ENCODE results near the gene NEK7.
"Not testable (repeated sequence)": the region's sequence is repeated elsewhere in the genome, so short reads cannot be mapped to it uniquely, and the experiment has no call there.

Gene NEK7

DNA sequence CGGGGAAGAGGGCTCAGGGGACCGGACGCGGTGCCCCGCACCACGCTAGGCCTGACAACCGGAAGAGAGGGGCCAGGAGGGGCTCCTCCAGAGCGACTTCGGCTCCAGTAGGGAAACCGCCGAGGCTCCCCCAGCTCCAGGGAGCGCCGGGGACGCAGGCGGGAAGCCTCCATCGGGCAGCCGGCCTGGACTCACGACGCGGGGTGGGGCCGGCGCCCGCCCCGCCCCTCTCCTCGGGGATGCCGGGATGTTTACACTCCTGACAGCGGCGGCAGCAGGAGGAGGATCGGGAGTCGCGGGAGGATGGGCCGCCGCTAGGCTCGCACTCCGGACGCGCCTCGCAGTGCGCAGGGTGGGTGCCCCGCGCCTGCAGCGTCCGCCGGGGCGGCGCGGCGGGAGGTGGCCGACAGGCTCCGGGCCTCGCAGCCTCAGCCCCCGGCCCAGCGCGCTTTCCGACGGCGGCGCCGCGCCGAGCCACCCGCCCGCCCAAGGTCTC is at the start of gene NEK7:
TSS of gene NEK7 (plus strand) at position 254 of the 496 bp plus-strand sequence. CDS start 75,583 bp downstream, outside the sequence.
- DNase-seq (ENCODE audit: low read depth in 2 of 2): peak in 1 of 2 donors; percentile 31

DNA sequence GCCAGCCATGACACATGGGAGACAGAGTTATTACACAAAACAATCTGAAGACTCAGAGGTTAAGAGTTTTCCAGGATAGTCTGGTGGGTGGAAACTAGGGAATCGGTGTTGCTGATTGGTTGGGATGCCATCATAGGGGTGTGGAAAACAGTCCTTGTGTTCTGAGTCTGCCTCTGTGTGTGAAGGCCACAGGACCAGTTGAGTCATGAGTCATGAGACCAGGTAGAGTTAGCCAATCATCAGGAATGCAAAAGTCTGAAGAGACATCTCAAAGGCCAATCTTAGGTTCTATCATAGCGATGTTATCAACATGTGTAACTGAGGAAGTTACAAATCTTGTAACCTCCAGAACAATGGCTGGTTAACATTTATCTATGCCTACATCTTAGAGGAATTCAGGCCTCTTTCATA is 49.7 kb upstream of the NEK7 start:
- no peak for DNase-seq (ENCODE audit: low read depth in 2 of 2)

DNA sequence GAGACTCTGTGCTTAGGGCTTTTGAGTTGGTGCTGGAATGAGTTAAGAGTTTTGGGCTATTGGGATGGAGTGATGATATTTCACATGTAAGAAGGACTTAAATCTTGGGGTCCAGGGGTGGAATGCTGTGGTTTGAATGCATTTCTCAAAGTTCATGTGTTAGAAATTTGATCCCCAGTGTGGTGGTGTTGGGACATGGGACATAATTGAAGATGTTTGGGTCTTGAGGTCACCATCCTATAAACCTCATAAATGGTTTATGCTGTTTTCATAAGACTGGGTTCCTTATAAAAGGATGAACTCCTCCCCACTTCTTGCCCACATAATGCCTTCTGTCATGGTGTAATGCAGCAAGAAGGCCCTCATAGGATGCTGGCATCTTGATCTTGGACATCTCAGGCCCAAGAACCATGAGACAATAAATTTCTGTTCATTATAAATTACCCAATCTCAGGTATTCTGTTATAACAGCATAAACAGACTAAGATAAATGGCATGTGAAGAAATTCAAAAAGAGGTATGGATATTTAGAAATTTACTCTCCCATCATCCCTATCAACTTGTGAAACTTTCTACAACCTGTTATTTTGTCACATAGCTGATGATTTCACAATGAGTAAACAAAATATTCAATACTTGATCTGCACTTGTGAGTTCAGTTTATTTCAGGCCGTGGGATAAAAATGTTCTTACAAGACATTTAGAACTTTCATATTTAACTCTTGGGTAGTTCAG is 48.0 kb upstream of the NEK7 start:
- no peak for DNase-seq (ENCODE audit: low read depth in 2 of 2)

DNA sequence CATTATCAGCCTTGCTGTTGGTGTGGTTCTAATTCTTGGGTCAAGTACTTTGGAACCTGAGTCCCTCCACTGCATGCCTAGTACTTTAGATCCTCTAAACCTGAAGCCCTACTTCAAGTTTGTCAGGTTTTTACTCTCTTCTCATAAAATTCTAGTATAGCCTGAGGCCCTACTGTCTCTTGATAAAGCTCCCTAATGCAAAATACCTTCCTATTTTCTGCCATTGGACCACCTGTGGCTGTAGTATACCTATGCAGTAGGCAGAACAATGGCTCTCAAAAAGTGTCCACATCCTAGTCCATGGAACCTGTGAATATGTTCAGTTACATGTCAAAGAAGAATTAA is 47.5 kb upstream of the NEK7 start:
- no peak for DNase-seq (ENCODE audit: low read depth in 2 of 2)

DNA sequence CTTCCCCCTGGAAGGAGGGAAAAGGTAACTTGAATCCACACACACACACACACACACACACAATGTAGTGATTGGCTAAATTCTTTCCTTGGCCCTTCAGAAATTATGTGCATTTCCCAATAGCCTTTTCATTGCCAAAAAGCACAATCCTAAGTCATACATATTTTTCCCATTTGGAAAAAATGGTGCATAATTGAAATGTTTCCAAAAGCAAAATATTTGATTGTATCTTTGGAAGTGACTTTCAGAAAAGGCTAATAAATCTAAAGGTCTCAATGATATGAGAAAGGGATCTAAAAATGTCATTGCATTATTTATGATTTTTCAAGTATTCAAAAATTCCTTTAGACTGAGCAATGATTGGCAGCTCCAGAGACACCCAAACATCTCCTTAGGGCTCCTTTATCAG is 43.5 kb upstream of the NEK7 start:
- DNase-seq (ENCODE audit: low read depth in 2 of 2): no peak

DNA sequence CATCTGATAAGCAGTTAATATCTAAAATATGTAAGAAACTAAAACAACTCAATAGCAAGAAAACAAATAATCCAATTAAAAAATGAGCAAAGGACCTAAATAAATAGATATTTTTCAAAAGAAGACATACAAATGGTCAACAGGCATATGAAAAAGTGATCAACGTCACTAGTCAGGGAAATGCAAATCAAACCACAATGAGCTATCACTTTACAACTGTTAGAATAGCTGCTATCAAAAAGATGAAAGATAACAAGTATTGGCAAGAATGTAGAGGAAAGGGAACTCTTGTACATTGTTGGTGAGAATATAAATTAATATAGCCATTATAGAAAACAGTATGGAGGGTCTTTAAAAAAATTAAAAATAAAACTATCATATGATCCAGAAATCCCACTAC is 40.7 kb upstream of the NEK7 start:
- no peak for DNase-seq (ENCODE audit: low read depth in 2 of 2)

DNA sequence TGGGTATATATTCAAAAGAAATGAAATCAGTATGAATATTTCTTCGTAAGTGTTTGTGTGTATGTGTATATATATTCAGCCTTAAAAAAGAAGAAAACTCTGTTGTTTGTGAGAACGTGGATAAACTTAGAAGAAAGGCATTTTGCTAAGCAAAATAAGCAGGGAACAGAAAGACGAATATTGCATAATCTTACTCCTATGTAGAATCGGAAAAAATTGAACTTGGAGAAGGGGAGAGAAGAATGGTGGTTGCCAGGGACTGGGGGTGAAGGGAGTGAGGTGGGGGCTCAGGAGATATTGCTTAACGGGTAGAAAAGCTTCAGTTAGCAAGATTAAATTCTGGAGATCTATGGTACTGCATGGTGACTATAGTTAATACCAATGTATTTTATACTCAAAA is 40.3 kb upstream of the NEK7 start:
- no peak for DNase-seq (ENCODE audit: low read depth in 2 of 2)

DNA sequence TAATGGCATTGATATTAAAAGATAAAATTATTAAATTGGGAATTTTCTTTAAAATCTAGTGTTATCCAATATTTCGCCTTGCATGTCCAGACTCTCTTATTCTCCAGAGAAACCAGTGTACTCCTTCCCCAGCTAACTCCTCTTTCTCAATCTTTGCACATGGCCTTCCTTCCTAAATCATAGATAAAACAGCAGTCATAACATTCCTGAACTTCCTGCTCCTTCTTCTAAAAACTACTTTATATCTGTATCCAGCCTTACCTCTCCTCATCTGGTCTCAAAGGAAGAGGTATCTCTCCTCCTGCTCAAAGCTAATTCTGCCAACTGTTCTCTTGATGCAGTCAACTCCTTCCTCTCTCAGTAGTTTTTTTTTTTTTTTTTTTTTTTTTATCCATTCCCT is 39.5 kb upstream of the NEK7 start:
- DNase-seq (ENCODE audit: low read depth in 2 of 2): no peak

DNA sequence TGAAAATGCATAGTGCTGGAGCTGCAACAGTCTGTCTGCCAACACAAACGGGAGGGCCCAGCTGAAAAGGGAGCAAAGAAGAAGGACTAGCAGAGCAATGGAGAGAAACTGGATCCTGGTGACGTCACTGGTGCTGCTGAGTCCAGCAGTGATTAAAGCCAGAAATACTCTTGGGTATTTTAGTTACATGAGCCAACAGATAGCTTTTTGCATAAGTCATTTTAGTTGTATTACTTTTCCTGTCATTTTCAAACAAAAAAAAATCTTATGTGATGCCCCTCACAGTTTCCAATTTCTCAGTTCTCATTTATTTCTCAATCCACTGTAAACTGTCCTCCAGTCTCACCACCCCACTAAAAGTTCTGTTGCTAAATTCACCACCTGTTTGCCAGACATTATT is 38.7 kb upstream of the NEK7 start:
- no peak for DNase-seq (ENCODE audit: low read depth in 2 of 2)

DNA sequence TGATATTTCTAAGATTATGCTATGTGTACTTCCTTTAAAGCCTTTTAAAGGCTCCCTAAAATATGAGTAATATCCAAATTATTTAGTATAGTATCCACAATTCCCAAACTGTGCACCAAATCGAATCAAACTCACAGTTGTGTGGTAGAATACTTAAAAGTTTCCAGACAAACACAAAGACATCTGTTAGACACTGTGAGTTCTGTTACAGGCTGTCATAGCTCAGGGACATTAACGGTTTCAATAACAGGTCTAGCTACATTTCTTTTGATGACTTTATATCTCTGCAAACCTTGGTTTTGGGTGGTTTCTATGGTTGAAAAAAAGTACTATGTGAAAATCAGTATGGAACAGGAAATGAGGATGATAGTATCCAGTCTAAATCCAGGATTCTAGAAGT is 36.9 kb upstream of the NEK7 start:
- DNase-seq (ENCODE audit: low read depth in 2 of 2): no peak

DNA sequence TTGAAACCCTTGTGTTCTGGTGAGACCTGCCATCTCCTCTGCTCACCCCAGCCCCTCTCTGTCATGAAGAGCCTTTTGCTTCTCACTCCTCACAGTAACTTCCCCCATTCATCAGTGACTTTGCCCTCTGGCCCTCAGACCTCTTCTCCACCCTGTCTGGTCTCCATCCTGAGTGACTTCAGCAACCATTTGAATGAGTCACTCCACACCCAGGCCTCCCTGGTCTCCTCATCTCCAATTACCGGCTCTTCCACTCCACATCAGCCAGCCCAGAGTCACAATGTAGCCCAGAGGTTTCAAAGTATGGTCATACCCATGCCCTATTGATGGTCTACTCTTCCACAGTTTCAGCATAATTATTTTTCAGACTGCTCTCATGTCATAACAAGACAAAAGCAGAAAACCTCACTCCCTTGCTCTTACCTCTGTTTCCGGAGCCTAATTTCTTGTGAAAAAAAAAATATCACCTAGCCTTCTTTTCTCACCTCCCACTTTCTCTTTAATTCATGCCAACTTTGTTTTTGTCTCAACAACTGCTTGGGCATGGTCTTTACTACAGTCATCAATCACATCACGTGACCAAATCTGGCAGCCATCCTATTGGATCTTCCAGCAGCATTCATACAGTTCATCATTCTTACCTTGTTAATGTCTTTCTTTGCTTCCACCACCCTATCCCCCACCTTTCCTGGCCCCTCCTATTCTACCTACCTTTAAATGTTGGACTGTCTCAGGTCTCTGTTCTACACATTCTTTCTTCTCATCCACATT is 35.6 kb upstream of the NEK7 start:
- DNase-seq (ENCODE audit: low read depth in 2 of 2): no peak

DNA sequence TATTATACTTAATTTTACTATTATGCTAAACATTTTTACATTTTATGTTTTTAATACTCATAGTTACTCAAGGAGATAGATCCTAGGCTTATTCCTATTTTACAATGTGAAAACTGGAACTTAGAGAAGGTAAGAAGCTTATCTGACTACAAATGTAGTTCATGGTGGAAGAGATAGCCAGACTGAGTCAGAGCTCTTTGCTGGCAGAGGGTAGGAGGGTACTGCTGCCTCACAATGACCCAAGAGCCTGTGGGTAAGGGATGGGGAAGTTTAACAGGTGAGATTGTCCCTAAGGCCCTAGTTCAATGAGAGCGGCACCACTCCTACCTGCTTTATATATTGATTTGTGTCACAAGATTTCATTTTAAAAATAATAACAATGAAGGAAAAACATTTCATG is 34.1 kb upstream of the NEK7 start:
- DNase-seq (ENCODE audit: low read depth in 2 of 2): no peak

DNA sequence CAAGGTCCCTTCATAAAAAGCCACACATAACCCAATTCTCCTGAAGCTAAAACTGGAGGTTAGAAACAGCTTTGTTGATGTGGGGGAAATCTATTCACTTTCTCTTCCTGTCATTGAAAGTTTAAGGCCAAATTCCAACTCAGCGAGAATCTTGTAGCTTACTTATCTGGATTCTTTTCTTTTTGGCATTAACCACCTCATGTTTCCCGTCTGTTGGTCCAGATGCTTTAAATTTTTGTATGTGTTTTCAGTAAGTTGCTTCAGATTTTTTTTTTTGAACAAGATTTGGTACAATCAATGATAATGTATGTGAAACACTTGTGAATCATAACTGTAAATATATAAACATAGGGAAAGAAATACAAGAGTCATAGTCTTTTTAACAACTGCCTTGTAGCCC is 33.7 kb upstream of the NEK7 start:
- DNase-seq (ENCODE audit: low read depth in 2 of 2): no peak

DNA sequence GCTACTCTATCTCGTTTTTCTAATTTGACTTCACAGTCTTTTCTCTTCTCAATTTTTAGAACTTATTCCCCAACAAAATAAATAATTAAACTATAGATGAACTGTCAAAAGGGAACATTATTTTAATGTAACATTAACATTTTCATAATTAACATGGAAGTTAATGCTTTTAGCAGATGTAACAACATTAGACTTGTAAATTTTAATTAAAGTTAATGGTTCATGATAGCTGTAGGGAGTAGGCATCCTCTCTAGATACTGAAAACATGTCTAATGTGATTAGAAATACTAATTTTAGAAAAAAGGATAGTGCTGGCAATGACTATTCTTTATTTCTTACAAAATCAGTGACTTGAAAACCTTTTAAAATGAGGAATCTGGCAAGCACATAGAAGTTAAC is 32.1 kb upstream of the NEK7 start:
- DNase-seq (ENCODE audit: low read depth in 2 of 2): no peak

DNA sequence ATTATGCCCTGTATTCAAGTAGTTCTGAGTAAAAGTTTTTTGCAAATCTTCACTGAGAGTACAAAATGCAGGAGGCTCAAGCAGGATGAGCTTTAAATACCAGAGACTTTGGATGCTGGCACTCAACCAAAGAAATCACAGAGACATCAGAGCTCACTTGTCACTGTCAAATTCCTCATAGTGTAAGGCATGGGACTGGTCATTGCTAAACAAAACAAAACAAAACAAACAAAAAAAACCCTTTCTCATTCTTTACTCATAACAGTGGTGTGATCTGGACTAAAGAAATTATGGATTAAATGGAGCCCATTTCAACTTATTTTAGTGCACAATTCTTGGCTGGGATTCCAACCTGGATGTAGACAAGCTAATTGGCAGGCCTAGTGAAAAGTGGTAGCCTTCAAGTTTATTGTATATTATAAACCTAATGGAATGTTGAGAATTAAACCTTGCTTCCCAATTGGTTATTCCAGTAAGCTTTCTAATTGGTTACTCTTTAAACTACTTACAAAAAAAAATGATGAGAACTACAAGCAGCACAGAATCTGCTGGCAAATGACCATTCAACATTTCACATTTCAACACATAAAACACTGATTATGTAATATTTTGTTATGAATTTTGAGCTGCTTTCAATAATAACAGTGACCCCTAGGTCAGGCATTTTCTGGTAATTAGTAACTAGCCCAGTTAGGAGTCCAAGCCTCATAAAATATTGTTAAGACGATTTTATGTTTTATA is 30.6 kb upstream of the NEK7 start:
- no peak for DNase-seq (ENCODE audit: low read depth in 2 of 2)

DNA sequence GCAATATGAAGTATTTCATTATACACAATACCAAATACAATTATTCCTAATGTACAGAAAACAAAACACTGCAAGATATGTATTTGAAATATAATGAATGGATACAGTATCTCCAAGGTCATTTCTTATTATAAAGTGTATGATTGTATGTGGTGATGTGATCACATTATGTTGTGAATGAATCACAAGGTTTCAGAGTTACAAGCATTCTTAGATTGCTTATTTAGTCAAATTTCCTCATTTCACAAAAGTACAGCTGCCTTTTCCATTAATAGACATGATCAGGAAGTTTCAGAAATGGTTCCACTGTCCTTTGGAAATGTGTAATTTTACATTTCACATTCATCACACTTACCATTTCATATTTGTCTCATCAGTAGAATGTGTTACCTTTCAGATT is 28.3 kb upstream of the NEK7 start:
- DNase-seq (ENCODE audit: low read depth in 2 of 2): no peak

DNA sequence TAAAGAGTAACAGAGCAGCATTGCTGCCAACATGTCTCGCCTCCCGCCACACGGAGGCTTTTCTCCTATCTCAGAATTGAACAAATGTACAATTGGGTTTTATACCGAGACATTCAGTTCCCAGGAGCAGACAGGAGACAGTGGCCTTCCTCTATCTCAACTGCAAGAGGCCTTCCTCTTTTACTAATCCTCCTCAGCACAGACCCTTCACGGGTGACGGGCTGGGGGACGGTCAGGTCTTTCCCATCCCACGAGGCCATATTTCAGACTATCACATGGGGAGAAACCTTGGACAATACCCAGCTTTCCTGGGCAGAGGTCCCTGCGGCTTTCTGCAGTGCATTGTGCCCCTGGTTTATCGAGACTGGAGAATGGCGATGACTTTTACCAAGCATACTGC is 26.7 kb upstream of the NEK7 start:
- DNase-seq (ENCODE audit: low read depth in 2 of 2): not testable (repeated sequence)

DNA sequence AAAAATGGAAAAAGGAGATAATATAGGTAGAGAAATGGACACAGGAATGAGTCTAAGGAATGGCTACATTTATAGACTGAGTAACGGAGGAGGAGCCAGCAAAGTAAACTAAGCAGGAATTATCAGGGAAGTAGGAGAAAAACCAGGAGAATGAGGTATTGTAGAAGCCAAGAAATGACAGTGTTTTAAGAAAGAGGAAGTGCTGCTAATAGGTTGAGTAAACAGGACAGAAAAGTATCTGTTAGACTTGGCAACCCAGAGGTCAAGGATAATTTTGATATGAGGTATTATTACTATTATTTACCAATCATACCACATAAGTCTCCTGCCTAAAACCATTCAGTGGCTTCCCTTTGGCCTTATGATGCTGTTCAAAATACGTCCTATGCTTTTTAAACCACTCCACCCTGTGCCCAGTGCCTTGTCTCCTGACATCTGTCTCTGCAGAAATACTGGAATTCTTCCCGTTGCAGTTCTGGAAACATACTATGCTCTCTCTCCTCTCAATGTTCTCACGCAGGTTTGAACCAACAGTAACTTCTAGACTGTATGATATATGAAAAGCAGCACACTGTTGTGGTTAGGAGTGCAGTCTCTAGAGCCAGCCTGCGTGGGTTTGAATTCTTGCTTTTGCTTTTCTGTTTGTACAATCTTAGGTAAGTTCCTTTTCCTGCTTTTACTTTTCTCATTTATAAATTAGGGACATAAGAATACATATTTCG is 24.6 kb upstream of the NEK7 start:
- no peak for DNase-seq (ENCODE audit: low read depth in 2 of 2)

DNA sequence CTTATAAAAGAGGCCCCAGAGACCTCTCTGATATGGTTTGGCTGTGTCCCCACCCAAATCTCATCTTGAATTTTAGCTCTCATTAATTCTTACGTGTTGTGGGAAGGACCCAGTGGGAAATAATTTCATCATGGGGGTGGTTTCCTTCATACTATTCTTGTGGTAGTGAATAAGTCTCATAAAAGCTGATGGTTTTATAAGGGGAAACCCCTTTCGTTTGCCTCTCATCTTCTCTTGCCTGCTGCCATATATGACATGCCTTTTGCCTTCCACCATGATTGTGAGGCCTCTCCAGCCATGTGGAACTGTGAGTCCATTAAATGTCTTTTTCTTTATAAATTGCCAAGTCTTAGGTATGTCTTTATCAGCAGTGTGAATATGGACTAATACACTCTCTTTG is 22.5 kb upstream of the NEK7 start:
- no peak for DNase-seq (ENCODE audit: low read depth in 2 of 2)

DNA sequence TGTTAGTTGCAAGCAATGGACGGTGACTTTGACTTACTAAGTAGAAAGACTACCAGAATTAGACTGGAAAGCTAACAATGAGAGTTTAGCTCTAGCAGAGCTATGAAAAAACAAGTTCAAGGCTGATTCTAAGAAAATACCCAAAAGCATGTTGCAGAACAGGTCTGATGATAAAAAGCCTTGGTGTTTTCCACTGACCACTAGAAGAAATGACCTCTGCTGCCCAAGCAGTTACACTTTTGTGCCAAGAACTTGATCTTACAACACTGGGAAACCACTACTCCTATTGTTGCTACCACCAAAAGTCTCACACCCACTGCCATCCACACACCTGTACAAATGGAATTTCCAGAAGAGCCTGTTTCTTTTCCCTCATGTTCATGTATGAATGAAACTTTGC is 21.4 kb upstream of the NEK7 start:
- no peak for DNase-seq (ENCODE audit: low read depth in 2 of 2)

DNA sequence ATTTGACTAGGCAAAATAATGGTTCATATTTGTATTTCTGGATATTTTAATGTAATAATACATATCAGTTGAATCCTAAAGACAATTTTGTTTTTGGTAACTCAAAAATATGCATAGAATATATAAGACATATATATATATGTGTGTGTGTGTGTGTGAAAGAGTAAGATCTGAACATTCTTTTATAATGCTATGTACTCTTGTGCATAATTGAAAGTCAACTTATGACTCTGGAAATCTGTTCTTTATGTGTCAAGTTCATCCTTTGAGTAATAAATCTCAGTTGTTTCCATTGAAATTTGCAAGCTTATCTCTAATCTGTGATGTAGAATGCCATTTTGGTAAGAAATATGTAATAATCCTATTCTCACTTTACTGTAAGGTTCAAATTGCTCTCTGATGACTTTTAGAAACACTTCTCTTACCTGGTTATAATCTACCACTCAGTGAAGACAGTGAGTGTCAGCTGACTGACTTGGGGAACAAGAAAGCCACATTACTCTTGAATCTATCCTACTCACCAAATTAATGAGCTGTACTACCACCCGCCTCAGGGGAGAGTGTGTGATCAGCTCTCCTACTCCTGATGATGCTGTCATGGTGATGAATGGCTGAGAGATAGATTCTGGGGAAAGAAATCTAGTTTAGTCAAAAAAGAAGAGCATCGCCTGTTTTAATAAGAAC is 15.0 kb upstream of the NEK7 start:
- no peak for DNase-seq (ENCODE audit: low read depth in 2 of 2)
